Vagina (tissue), 2 donors: ENCODE measurements around the gene SLC1A2.

Source experiments
- CTCF ChIP-seq, 3 experiments: fragments of 450-650 bp in 2 of 3; fragments of 200-600 bp in 1 of 3; sonication (generic) in 1 of 3; IDR thresholded peaks; one replicate each; pipeline ENCODE4 v1.5.1; 2017 to 2019; ENCODE audit warnings: antibody characterized with exemption in 3 of 3, mild to moderate bottlenecking in 2 of 3, moderate library complexity in 2 of 3
- POLR2A ChIP-seq, 2 donors: fragments of 450-650 bp; IDR thresholded peaks; one replicate each; pipeline ENCODE4 v1.6.1; 2017; ENCODE audit warnings: antibody characterized with exemption in 2 of 2, mild to moderate bottlenecking in 2 of 2, moderate library complexity in 2 of 2

- TF ChIP-seq POLR2A (IDR thresholded peaks at IDR 0.05) (no peak), CTCF (IDR thresholded peaks at IDR 0.05) (no peak)
Measured at GRCh38 chr11:35390737-35391682, 28.3 kb downstream of the SLC1A2 start.
